ENCODE data around the gene PERM1. TPM values are rescaled to one million over a fixed set of nuclear protein-coding genes. Genes with fewer than 3 reads are reported as not detected.

PERM1 gene
- total and polyA plus RNA-seq, 9 of the 15 experiments (the other 6 are each of a cell fraction or from before 2014, with no cell fraction given), result not detected

GRCh38 chr1:998995-999724, 17.3 kb upstream of the PERM1 start (continued):
- TF ChIP-seq, protein P1, sequence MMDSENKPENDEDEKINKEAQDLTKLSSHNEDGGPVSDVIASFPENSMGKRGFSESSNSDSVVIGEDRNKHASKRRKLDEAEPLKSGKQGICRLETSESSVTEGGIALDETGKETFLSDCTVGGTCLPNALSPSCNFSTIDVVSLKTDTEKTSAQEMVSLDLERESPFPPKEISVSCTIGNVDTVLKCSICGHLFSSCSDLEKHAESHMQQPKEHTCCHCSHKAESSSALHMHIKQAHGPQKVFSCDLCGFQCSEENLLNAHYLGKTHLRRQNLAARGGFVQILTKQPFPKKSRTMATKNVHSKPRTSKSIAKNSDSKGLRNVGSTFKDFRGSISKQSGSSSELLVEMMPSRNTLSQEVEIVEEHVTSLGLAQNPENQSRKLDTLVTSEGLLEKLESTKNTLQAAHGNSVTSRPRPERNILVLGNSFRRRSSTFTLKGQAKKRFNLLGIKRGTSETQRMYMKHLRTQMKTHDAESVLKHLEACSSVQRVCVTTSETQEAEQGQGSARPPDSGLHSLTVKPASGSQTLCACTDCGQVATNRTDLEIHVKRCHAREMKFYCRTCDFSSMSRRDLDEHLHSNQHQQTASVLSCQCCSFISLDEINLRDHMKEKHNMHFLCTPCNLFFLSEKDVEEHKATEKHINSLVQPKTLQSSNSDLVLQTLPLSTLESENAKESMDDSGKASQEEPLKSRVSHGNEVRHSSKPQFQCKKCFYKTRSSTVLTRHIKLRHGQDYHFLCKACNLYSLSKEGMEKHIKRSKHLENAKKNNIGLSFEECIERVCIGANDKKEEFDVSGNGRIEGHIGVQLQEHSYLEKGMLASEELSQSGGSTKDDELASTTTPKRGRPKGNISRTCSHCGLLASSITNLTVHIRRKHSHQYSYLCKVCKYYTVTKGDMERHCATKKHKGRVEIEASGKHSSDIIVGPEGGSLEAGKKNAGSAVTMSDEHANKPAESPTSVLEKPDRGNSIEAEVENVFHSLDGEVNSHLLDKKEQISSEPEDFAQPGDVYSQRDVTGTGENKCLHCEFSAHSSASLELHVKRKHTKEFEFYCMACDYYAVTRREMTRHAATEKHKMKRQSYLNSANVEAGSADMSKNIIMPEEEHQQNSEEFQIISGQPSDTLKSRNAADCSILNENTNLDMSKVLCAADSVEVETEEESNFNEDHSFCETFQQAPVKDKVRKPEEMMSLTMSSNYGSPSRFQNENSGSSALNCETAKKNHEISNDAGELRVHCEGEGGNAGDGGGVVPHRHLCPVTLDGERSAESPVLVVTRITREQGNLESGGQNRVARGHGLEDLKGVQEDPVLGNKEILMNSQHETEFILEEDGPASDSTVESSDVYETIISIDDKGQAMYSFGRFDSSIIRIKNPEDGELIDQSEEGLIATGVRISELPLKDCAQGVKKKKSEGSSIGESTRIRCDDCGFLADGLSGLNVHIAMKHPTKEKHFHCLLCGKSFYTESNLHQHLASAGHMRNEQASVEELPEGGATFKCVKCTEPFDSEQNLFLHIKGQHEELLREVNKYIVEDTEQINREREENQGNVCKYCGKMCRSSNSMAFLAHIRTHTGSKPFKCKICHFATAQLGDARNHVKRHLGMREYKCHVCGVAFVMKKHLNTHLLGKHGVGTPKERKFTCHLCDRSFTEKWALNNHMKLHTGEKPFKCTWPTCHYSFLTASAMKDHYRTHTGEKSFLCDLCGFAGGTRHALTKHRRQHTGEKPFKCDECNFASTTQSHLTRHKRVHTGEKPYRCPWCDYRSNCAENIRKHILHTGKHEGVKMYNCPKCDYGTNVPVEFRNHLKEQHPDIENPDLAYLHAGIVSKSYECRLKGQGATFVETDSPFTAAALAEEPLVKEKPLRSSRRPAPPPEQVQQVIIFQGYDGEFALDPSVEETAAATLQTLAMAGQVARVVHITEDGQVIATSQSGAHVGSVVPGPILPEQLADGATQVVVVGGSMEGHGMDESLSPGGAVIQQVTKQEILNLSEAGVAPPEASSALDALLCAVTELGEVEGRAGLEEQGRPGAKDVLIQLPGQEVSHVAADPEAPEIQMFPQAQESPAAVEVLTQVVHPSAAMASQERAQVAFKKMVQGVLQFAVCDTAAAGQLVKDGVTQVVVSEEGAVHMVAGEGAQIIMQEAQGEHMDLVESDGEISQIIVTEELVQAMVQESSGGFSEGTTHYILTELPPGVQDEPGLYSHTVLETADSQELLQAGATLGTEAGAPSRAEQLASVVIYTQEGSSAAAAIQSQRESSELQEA (IDR thresholded peaks at IDR 0.05; ENCODE audit: low read depth), result no peak
- TF ChIP-seq NRF1 (conservative IDR thresholded peaks at IDR 0.05 in 1 of 2, IDR thresholded peaks at IDR 0.05 in 1 of 2) (peak; percentile 15 to 23; a peak in 1 of 4 replicates), PML (IDR thresholded peaks at IDR 0.05; ENCODE audit: low read length) (no peak), PCBP1 (IDR thresholded peaks at IDR 0.05; ENCODE audit: low read depth, low read length, poor library complexity, severe bottlenecking) (no peak), SUPT5H (IDR thresholded peaks at IDR 0.05) (no peak), SMAD3 (CRISPR knock-in tag; conservative IDR thresholded peaks at IDR 0.05) (no peak), PTBP1 (IDR thresholded peaks at IDR 0.05; ENCODE audit: low read depth, low read length) (no peak), EHMT2 (IDR thresholded peaks at IDR 0.05) (no peak), TEAD2 (tag; IDR thresholded peaks at IDR 0.05) (no peak), MAFG (tag; conservative IDR thresholded peaks at IDR 0.05) (no peak), LARP7 (IDR thresholded peaks at IDR 0.05) (no peak), TRIM28 (IDR thresholded peaks at IDR 0.05) (no peak), THRAP3 (IDR thresholded peaks at IDR 0.05; ENCODE audit: borderline replicate concordance) (no peak), SMAD2 (IDR thresholded peaks at IDR 0.05; ENCODE audit: low read depth, low read length) (no peak), EGR1 (conservative IDR thresholded peaks at IDR 0.05) (0 out of 2 replicates have a peak, but pooled peaks have one; percentile 14), MBD1 (CRISPR knock-in tag; IDR thresholded peaks at IDR 0.05) (no peak)
- TF ChIP-seq, protein P2, sequence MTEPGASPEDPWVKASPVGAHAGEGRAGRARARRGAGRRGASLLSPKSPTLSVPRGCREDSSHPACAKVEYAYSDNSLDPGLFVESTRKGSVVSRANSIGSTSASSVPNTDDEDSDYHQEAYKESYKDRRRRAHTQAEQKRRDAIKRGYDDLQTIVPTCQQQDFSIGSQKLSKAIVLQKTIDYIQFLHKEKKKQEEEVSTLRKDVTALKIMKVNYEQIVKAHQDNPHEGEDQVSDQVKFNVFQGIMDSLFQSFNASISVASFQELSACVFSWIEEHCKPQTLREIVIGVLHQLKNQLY (CRISPR knock-in tag; conservative IDR thresholded peaks at IDR 0.05), result no peak
- TF ChIP-seq, protein P3, sequence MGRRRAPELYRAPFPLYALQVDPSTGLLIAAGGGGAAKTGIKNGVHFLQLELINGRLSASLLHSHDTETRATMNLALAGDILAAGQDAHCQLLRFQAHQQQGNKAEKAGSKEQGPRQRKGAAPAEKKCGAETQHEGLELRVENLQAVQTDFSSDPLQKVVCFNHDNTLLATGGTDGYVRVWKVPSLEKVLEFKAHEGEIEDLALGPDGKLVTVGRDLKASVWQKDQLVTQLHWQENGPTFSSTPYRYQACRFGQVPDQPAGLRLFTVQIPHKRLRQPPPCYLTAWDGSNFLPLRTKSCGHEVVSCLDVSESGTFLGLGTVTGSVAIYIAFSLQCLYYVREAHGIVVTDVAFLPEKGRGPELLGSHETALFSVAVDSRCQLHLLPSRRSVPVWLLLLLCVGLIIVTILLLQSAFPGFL (CRISPR knock-in tag; IDR thresholded peaks at IDR 0.05), result no peak

Data from K562 (cell line).